Astrocyte (in vitro differentiated cells and primary cell): ENCODE results near the gene MYO1B.

Source experiments
- CTCF ChIP-seq: IDR thresholded peaks from 2 replicates; pipeline ENCODE4 v1.5.1; 2011; ENCODE audit warnings: low read depth, mild to moderate bottlenecking, inconsistent platforms, low read length, moderate library complexity; ENCODE audit not compliant: insufficient read depth
- EZH2 ChIP-seq: IDR thresholded peaks from 2 replicates; pipeline ENCODE4 v1.6.1; 2012; ENCODE audit warnings: mild to moderate bottlenecking, low read length, inconsistent platforms; ENCODE audit not compliant: insufficient read depth

GRCh38 chr2:191430476-191430875, 185.3 kb downstream of the MYO1B start:
- no peak for TF ChIP-seq CTCF
- TF ChIP-seq EZH2 = no peak
